ENCODE results near the gene HAGHL. TPM values are rescaled to one million over a fixed set of nuclear protein-coding genes. Genes with fewer than 3 reads are reported as not detected.

The HAGHL gene
- total RNA-seq, 1 experiment from 2014 or later = 74.8 TPM

GRCh38 chr16:704047-704446 lies 22.9 kb upstream of the HAGHL start:
- H3K79me2 ChIP-seq (ENCODE audit: insufficient read depth, low read length) = peaks cover 38% of the 10 kb centered on the region
- ChIA-PET RAD21 (ENCODE audit: low non-redundant PET in 1 of 2, low total read pairs in 2 of 2, uncharacterized antibody in 2 of 2, unreplicated experiment in 2 of 2) (no interaction called here), POLR2A (no interaction called here), CTCF (interaction anchor here (1.2 kb wide), 1 partner anchor 16 kb away, joined by 3 read pairs; no protein-coding TSS in a partner anchor)
- H3K27me3 ChIP-seq (ENCODE audit: insufficient read depth, low read length) = no peaks in the 10 kb centered on the region
- peaks cover 0 to 21% of the 10 kb centered on the region in 2 experiments; a peak in 3 of 4 replicates for H3K4me1 ChIP-seq (ENCODE audit: control insufficient read depth in 1 of 2, insufficient read depth in 2 of 2, low read length in 2 of 2)
- intact Hi-C loops (cut with micrococcal nuclease) = no loop called here
- TF ChIP-seq CEBPB (IDR thresholded peaks at IDR 0.05; ENCODE audit: low read depth) (no peak), REST (IDR thresholded peaks at IDR 0.05; ENCODE audit: low read depth) (no peak), ATF3 (IDR thresholded peaks at IDR 0.05) (no peak), ZNF274 (IDR thresholded peaks at IDR 0.05; ENCODE audit: low read depth, low read length) (no peak), SIN3A (IDR thresholded peaks at IDR 0.05; ENCODE audit: low read depth) (no peak)
- ATAC-seq = no peak
- no TSS peak for BruUV-seq (replicated peaks)
- no peak for DNase-seq (ENCODE audit: low read depth, low spot score)
- peak overlapping the region; percentile 77 to 92 for H3K4me3 ChIP-seq (replicated peaks in 1 of 2; ENCODE audit: low read depth in 1 of 2, low read length in 2 of 2)
- H3K36me3 ChIP-seq (ENCODE audit: control insufficient read depth in 1 of 2, insufficient read depth in 2 of 2, low read length in 2 of 2) = no peaks in the 10 kb centered on the region; a peak in 2 of 4 replicates
- no peaks in the 10 kb centered on the region for H3K9me3 ChIP-seq (ENCODE audit: control insufficient read depth in 1 of 2, insufficient read depth in 1 of 2, low read depth in 1 of 2, low read length in 2 of 2)
- no peaks in the 10 kb centered on the region for H4K20me1 ChIP-seq (ENCODE audit: insufficient read depth)
- H3K27ac ChIP-seq (ENCODE audit: low read depth, low read length) = peak overlapping the region; percentile 87
- peak overlapping the region; percentile 91 for H3K9ac ChIP-seq (ENCODE audit: low read length)
- H3K4me2 ChIP-seq (ENCODE audit: low read length) = peak overlapping the region; percentile 97
- no peaks in the 10 kb centered on the region for H3K9me2 ChIP-seq (ENCODE audit: insufficient read depth)
- H2AFZ ChIP-seq (ENCODE audit: low read depth, low read length, poor library complexity, severe bottlenecking) = no peak overlapping the region
